Activated T-helper 1 cell treated with anti-CD3 and anti-CD28 coated beads, Interleukin-12 subunit alpha, Interleukin-12 subunit beta, Interleukin-2, Interleukin-4 antibody, amounts not matched to agents 30 ng/mL and 10 ng/mL and 1 ng/mL, durations not matched to agents 14 hours and 24 hours and 36 hours (primary cell): ENCODE measurements around the gene GNMT. TPM values are rescaled to one million over a fixed set of nuclear protein-coding genes. Genes with fewer than 3 reads are reported as not detected.
"Not testable (repeated sequence)": the region's sequence is repeated elsewhere in the genome, so short reads cannot be mapped to it uniquely, and the experiment has no call there.

ENCODE experiments used
- DNase-seq: peaks from one replicate; pipeline ENCODE4 v3.0.0; 2021; ENCODE audit warnings: low spot score
- H3K27ac Mint-ChIP-seq: one replicate; pipeline ENCODE4 v1.8.0; 2021; ENCODE audit warnings: mild to moderate bottlenecking, mixed read lengths
- H3K27me3 Mint-ChIP-seq: one replicate; pipeline ENCODE4 v1.8.0; 2022; ENCODE audit warnings: mild to moderate bottlenecking, moderate library complexity, mixed read lengths; ENCODE audit not compliant: insufficient read depth
- H3K36me3 Mint-ChIP-seq: one replicate; pipeline ENCODE4 v1.8.0; 2021; ENCODE audit warnings: low read depth, mixed read lengths
- H3K4me1 Mint-ChIP-seq: one replicate; pipeline ENCODE4 v1.8.0; 2021; ENCODE audit warnings: low read depth, mixed read lengths
- H3K4me3 Mint-ChIP-seq: one replicate; pipeline ENCODE4 v1.8.0; 2021; ENCODE audit warnings: mild to moderate bottlenecking, moderate library complexity, mixed read lengths
- H3K9me3 Mint-ChIP-seq: one replicate; pipeline ENCODE4 v1.8.0; 2021; ENCODE audit warnings: mixed read lengths
- intact Hi-C: fragments of 100-400 bp; cut with micrococcal nuclease; formaldehyde crosslinking; loops from one replicate; pipeline ENCODE4 v1.15.1; 2024
- total RNA-seq: library from RNA; stranded (reverse); gene quantifications from 2 replicates; pipeline ENCODE4 v1.2.3, GENCODE V29; 2022

Gene GNMT
- total RNA-seq, 1 donor from 2014 or later, result 0.60 TPM

DNA sequence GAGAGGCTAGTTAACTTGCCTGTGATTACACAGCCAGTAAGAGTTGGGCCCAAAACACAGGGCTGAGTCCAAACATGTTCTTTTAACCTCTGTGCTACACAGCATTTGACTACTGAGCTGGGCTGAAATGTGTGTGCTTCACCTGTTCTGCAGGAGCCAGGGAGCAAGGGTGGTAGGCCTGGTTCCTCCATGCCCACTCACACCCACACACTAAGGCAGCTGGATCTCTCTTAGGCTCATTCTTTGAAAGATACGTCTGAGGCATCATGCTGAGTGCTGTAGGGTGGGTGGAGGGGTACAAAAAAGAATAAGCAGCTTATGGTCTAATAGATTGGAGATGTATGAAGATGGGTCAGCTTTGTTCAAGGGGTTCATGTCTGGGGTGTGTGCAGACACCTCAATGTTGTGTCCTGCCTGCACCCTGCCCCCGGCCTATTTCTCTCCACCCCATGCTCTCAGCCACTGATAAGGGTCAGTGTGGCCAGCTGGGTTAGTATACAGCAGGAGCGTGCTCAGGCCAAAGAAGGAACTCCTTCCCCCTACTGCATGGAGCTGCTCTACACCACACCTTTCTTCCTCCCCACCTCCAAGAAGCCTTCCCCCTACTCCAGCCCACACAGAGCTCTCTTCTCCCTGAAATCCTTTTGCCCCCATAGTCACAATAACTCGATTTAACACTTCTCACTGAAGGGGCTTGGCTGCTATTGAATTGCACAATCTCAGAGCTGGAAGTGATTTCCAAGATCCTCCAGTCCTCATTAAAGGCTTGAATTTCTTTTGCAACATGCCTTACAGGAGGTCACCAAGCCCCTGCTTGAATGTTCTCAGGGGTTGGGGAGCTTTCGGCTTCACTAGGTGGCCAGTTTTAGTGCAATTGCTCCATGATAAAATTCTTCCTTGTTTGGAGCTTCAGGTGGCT, 27.2 kb downstream of the GNMT start:
- no peaks in the 10 kb centered on the region for H3K9me3 Mint-ChIP-seq
- peaks cover 46% of the 10 kb centered on the region for H3K4me1 Mint-ChIP-seq
- no peaks in the 10 kb centered on the region for H3K27me3 Mint-ChIP-seq
- H3K36me3 Mint-ChIP-seq, result peaks cover 21% of the 10 kb centered on the region
- intact Hi-C loops, result loop anchor here (10.0 kb wide), 1 partner anchor 243 kb away; the partner anchor contains the start of gene TBCC
- no peak overlapping the region for H3K4me3 Mint-ChIP-seq
- no peak for DNase-seq
- peak overlapping the region; percentile 14 for H3K27ac Mint-ChIP-seq

DNA sequence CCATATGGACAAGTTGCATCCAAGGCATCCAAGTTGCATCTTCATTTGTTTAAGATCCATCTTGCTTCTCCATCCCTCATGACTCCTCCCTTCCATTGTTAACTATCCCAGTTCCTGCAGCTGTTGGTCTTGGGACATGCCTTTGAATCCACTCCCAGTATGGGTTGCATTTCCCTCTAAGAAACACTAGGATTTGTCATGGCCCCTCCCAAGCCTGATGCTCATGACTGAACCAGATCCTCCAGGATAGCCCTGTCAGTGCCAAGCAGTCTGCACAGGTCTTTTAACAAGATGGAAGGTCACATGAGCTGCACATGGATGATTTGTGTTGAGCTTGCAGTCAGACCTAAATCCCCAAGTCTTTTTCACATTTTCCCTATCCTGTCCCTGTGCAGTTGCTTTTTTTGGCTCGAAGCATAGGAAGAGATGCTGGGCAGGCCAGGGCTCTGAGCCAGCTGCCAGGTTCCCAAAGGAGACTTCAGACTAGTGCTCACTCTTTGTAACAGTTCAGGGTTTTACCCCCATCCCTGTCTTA, 28.0 kb downstream of the GNMT start:
- peak overlapping the region; percentile 14 for H3K27ac Mint-ChIP-seq
- H3K9me3 Mint-ChIP-seq, result no peaks in the 10 kb centered on the region
- peaks cover 22% of the 10 kb centered on the region for H3K36me3 Mint-ChIP-seq

DNA sequence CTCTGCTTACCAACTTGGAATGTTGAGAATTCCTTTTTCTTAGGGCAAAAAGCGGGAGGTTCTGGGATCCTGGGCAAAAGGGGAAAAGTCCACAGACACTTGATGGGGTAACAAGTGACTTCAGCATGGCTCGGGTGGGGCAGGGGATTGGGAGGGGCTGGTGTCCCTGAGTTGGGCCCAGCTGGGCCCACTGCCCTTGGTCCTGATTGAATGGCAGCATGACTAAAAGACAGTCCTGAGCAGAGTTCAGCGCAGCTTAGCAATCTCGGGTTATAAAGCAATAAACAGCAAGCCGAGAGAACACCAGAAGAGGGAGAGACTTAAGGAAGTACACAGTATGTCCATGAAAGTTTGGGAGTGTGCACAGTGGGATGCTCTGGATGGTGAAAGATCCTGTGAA, 29.4 kb downstream of the GNMT start:
- Mint-ChIP-seq H3K36me3 (peaks cover 25% of the 10 kb centered on the region), H3K4me1 (peaks cover 44% of the 10 kb centered on the region), H3K27ac (no peak overlapping the region), H3K27me3 (no peaks in the 10 kb centered on the region), H3K4me3 (no peak overlapping the region), H3K9me3 (no peaks in the 10 kb centered on the region)
- intact Hi-C loops, result loop anchor here (10.0 kb wide), 1 partner anchor 245 kb away; the partner anchor contains the start of gene TBCC
- no peak for DNase-seq

More for the DNA sequence above, 28.0 kb downstream of the GNMT start:
- H3K4me3 Mint-ChIP-seq, result no peak overlapping the region
- intact Hi-C loops, result loop anchor here (10.0 kb wide), 1 partner anchor 244 kb away; the partner anchor contains the start of gene TBCC
- no peak for DNase-seq
- H3K4me1 Mint-ChIP-seq, result peaks cover 47% of the 10 kb centered on the region
- H3K27me3 Mint-ChIP-seq, result no peaks in the 10 kb centered on the region

DNA sequence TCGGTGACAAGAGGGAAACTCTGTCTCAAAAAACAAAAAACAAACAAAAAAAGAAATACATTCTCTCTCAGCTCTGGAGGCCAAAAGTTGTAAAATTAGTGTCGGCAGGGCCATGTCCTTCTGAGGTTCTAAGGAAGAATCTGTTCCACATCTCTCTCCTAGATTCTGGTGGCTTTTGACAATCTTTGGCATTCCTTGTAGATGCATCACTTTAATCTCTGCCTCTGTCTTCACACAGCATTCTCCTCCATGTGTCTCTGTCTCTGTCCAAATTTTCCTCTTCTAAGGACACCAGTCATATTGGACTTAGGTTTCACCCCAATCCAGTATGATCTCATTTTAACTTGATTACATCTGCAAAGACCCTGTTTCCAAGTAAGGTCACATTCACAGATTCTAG, 32.9 kb downstream of the GNMT start:
- DNase-seq, result no peak
- Mint-ChIP-seq H3K4me3 (no peak overlapping the region), H3K27ac (peak overlapping the region; percentile 2), H3K27me3 (no peaks in the 10 kb centered on the region), H3K4me1 (peaks cover 13% of the 10 kb centered on the region), H3K36me3 (peaks cover 21% of the 10 kb centered on the region), H3K9me3 (no peaks in the 10 kb centered on the region)
- intact Hi-C loops, result no loop called here

DNA sequence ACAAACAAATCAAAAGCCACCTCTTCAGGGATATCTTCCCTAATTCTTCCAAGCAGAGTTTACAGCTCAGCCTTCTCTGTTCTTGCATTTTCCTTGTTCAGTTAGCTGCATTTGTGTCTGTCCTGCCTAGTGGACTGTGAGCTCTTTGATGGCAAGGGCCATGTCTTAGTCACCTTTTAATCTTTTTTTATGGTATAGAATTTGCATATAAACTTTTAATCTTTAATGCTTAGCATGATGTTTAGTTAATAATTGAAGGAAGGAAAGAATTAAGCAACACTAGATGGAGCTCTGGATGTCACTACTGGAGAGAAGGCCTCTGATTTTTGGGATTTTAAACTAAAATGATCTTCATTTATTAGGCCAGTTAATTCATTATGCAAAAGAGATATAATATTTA, 36.0 kb downstream of the GNMT start:
- Mint-ChIP-seq H3K27ac (no peak overlapping the region), H3K9me3 (no peaks in the 10 kb centered on the region), H3K4me3 (no peak overlapping the region), H3K36me3 (peaks cover 8% of the 10 kb centered on the region), H3K4me1 (peaks cover 4% of the 10 kb centered on the region), H3K27me3 (no peaks in the 10 kb centered on the region)
- intact Hi-C loops, result no loop called here
- no peak for DNase-seq

DNA sequence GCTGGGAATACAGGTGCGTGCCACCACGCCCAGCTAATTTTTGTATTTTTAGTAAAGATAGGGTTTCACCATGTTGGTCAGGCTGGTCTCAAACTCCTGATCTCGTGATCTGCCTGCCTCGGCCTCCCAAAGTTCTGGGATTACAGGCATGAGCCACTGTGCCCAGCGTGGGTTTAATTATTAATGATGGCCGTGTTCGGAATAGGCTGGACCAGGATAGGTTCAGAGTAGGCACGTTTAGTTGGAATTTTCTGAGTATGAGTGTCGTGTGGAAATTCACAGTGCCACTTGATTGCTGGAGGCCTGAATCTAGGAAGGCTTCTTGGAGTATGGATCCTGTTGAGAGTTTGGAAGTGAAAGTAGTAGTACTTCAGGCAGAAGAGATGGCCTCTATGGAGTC, 37.7 kb downstream of the GNMT start:
- H3K27me3 Mint-ChIP-seq, H3K4me1 Mint-ChIP-seq, H3K4me3 Mint-ChIP-seq, DNase-seq, H3K9me3 Mint-ChIP-seq, H3K36me3 Mint-ChIP-seq, intact Hi-C loops, H3K27ac Mint-ChIP-seq: not testable (repeated sequence)

DNA sequence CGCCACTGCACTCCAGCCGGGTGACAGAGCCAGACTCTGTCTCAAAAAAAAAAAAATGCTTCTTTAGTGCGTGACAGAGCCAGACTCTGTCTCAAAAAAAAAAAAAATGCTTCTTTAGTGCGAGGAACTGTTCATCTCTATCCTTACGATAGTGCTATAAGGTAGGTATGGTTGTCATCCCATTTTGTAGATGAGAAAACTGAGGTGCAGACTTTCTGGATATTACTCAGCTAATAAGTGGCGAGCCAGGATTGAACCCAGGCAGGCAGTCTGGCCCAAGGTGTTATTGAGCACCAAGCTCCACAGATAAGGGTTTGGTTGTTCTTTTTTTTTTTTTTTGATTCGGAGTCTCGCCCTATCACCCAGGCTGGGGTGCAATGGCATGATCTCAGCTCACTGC, 41.3 kb downstream of the GNMT start:
- no peak overlapping the region for H3K4me3 Mint-ChIP-seq
- no peak for DNase-seq
- no peaks in the 10 kb centered on the region for H3K27me3 Mint-ChIP-seq
- H3K4me1 Mint-ChIP-seq, result no peaks in the 10 kb centered on the region
- intact Hi-C loops, result no loop called here
- no peak overlapping the region for H3K27ac Mint-ChIP-seq
- no peaks in the 10 kb centered on the region for H3K9me3 Mint-ChIP-seq
- H3K36me3 Mint-ChIP-seq, result peaks cover 8% of the 10 kb centered on the region

DNA sequence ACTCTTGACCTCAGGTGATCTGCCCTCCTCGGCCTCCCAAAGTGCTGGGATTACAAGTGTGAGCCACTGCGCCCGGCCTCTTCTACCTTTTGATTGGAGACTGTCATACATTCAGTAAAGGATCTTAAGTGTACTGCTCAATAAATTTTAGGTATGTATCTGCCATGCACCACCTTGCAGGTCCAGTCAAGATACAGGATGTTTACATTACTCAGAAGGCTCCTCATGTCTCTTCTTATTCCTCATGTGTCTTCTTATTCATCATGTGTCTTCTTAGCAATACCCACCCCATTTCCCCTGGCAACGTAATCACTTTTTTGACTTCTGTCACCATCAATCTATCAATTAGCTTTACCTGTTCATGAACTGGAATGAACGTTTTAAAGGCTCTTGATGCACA, 45.3 kb downstream of the GNMT start:
- no peak for DNase-seq
- intact Hi-C loops, result no loop called here
- no peak overlapping the region for H3K27ac Mint-ChIP-seq
- H3K4me1 Mint-ChIP-seq, result no peaks in the 10 kb centered on the region
- H3K9me3 Mint-ChIP-seq, result no peaks in the 10 kb centered on the region
- H3K4me3 Mint-ChIP-seq, result no peak overlapping the region
- H3K36me3 Mint-ChIP-seq, result peaks cover 22% of the 10 kb centered on the region
- no peaks in the 10 kb centered on the region for H3K27me3 Mint-ChIP-seq

DNA sequence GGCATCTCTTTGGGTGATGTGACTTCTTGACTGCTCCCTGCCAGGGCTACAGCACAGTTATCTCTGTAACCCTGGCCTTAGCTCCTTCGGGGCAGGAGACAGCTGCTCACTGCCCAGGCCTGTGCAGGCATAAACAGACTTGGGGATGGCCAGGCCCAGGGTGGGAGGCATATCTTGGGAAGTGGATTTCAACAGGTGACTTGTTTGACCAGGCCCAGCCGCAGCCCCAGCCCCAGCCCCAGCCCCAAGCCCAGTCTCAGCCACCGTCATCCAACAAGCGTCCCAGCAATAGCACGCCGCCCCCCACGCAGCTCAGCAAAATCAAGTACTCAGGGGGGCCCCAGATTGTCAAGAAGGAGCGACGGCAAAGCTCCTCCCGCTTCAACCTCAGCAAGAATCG, 45.7 kb downstream of the GNMT start:
- DNase-seq, result no peak
- Mint-ChIP-seq H3K9me3 (no peaks in the 10 kb centered on the region), H3K27me3 (no peaks in the 10 kb centered on the region), H3K36me3 (peaks cover 22% of the 10 kb centered on the region), H3K27ac (no peak overlapping the region), H3K4me3 (no peak overlapping the region), H3K4me1 (no peaks in the 10 kb centered on the region)
- intact Hi-C loops, result no loop called here

DNA sequence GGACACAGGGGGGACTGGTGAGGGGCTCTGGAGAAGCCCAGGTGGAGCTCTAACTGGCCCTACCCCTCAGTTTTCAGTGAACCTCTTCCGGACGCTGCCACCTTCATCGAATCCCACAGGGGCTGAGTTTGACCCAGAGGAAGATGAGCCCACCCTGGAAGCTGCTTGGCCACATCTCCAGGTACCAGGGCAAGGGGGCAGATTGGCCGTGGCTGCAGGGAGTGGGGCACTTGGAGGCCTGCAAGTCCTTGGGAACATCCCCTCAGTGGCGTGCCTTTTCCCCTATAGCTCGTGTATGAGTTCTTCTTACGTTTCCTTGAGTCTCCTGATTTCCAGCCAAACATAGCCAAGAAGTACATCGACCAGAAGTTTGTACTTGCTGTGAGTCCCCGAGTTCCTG, 46.6 kb downstream of the GNMT start:
- no peaks in the 10 kb centered on the region for H3K9me3 Mint-ChIP-seq
- H3K36me3 Mint-ChIP-seq, result peaks cover 23% of the 10 kb centered on the region
- DNase-seq, result no peak
- no peaks in the 10 kb centered on the region for H3K27me3 Mint-ChIP-seq
- no peak overlapping the region for H3K4me3 Mint-ChIP-seq
- H3K27ac Mint-ChIP-seq, result no peak overlapping the region
- H3K4me1 Mint-ChIP-seq, result peaks cover 3% of the 10 kb centered on the region
- intact Hi-C loops, result no loop called here

DNA sequence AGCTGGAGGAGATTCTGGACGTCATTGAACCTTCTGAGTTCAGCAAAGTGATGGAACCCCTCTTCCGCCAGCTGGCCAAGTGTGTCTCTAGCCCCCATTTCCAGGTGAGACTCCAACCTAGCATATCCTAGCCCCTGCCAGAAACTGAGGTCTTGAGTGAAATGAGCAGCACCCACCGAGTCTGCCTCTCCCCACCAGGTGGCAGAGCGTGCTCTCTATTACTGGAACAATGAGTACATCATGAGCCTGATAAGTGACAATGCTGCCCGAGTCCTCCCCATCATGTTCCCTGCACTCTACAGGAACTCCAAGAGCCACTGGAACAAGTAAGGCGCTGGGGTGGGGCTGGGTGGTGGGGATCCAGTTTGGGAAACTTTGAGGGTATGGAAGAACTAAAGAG, 48.6 kb downstream of the GNMT start:
- H3K4me3 Mint-ChIP-seq, result no peak overlapping the region
- H3K36me3 Mint-ChIP-seq, result peaks cover 35% of the 10 kb centered on the region
- H3K27ac Mint-ChIP-seq, result no peak overlapping the region
- no peak for DNase-seq
- intact Hi-C loops, result loop anchor here (1.0 kb wide), 1 partner anchor 134 kb away; no protein-coding TSS in a partner anchor
- no peaks in the 10 kb centered on the region for H3K9me3 Mint-ChIP-seq
- H3K4me1 Mint-ChIP-seq, result peaks cover 16% of the 10 kb centered on the region
- H3K27me3 Mint-ChIP-seq, result peaks cover 2% of the 10 kb centered on the region

DNA sequence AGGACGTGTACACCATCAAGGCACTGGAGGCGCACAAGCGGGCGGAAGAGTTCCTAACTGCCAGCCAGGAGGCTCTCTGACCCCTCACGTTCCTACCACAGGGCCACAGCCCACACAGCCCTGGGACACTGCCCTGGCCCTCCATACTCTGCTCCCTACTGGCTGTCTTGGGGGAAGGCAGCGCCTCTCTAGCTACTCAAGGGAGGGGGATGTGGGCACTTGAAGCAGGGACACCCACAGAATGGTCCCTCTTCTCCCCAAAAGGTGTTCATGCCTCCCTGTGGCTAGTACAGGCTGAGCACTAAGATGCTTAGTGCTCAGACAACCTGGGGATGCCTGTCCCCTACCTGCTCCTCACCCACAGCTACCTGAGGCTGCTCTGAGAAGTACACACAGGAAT, 50.7 kb downstream of the GNMT start:
- intact Hi-C loops, result loop anchor here (5.0 kb wide), 1 partner anchor 449 kb away; the partner anchor contains the start of gene UBR2
- H3K27ac Mint-ChIP-seq, result no peak overlapping the region

DNA sequence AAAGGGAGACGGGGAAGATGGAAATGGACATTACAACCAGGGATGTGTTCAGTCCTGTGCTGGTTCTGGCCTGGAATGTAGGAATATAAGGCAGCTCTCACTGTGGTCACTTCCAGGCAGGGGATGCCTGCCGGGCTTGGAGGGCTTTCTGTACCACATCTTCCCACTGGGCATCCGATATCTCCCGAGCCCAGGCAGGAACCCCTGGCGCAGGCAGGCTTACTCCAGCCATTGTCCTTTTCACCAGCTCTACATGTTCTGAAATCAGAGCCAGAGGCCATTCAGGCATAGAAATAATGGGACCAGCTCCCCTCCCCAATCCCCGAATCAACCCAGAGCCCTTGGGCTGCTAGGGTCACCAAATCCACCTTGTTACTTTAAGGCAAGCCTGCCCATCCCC, 51.8 kb downstream of the GNMT start:
- Mint-ChIP-seq H3K4me3 (peak overlapping the region; percentile 93), H3K27ac (peak overlapping the region; percentile 56), H3K27me3 (peaks cover 2% of the 10 kb centered on the region), H3K36me3 (peaks cover 31% of the 10 kb centered on the region), H3K9me3 (no peaks in the 10 kb centered on the region), H3K4me1 (peaks cover 33% of the 10 kb centered on the region)
- intact Hi-C loops, result loop anchor here (5.0 kb wide), 1 partner anchor 450 kb away; the partner anchor contains the start of gene UBR2
- DNase-seq, result no peak

More for the DNA sequence above, 50.7 kb downstream of the GNMT start:
- Mint-ChIP-seq H3K4me1 (peaks cover 29% of the 10 kb centered on the region), H3K4me3 (no peak overlapping the region), H3K27me3 (peaks cover 2% of the 10 kb centered on the region), H3K9me3 (no peaks in the 10 kb centered on the region), H3K36me3 (peaks cover 34% of the 10 kb centered on the region)
- DNase-seq, result no peak
